Stimulated activated CD4-positive, alpha-beta T cell treated with anti-CD3 and anti-CD28 coated beads, Interleukin-15, amount 100 ng/mL, for 1 hour (primary cell): ENCODE results near the gene DPCD.
"Not testable (repeated sequence)": the region's sequence is repeated elsewhere in the genome, so short reads cannot be mapped to it uniquely, and the experiment has no call there.

ENCODE experiments used
- DNase-seq, 2 donors: peaks; one replicate each; pipeline ENCODE4 v3.0.0-alpha.2; 2020; ENCODE audit warnings: low read depth in 1 of 2, low spot score in 1 of 2

The DPCD gene

GRCh38 chr10:101617102-101617823, 29.1 kb downstream of the DPCD start:
- no peak for DNase-seq

GRCh38 chr10:101617824-101618568, 29.9 kb downstream of the DPCD start:
- no peak for DNase-seq

GRCh38 chr10:101618871-101619270, 30.8 kb downstream of the DPCD start:
- DNase-seq = no peak

- DNase-seq = no peak
These were observed 31.9 kb downstream of the DPCD start for GRCh38 chr10:101619983-101620382.

GRCh38 chr10:101623528-101623927, 35.4 kb downstream of the DPCD start:
- no peak for DNase-seq

GRCh38 chr10:101624526-101625102, 36.5 kb downstream of the DPCD start:
- no peak for DNase-seq

GRCh38 chr10:101625821-101626412, 37.8 kb downstream of the DPCD start:
- DNase-seq = no peak

GRCh38 chr10:101629837-101630632, 41.9 kb downstream of the DPCD start:
- DNase-seq = no peak

- DNase-seq = no peak
These were observed 42.5 kb downstream of the DPCD start for GRCh38 chr10:101630633-101630920.

- no peak for DNase-seq
These were observed 43.8 kb downstream of the DPCD start for GRCh38 chr10:101631821-101632475.

GRCh38 chr10:101633510-101633909, 45.4 kb downstream of the DPCD start:
- DNase-seq = not testable (repeated sequence)

GRCh38 chr10:101639141-101639900, 51.2 kb downstream of the DPCD start:
- no peak for DNase-seq

- no peak for DNase-seq
These were observed 55.4 kb downstream of the DPCD start for GRCh38 chr10:101643546-101643945.

- no peak for DNase-seq
These were observed 55.9 kb downstream of the DPCD start for GRCh38 chr10:101644002-101644401.

- DNase-seq = no peak
These were observed 57.5 kb downstream of the DPCD start for GRCh38 chr10:101645659-101646058.

GRCh38 chr10:101646364-101646763, 58.2 kb downstream of the DPCD start:
- DNase-seq = no peak

- DNase-seq = no peak
These were observed 59.1 kb downstream of the DPCD start for GRCh38 chr10:101647255-101647654.

- DNase-seq = no peak
These were observed 61.5 kb downstream of the DPCD start for GRCh38 chr10:101649525-101650085.

- DNase-seq = no peak
These were observed 62.7 kb downstream of the DPCD start for GRCh38 chr10:101650863-101651262.

- DNase-seq = no peak
These were observed 63.2 kb downstream of the DPCD start for GRCh38 chr10:101651336-101651735.
